Neural crest cell (in vitro differentiated cells): ENCODE results near the gene ZNF836. TPM values are rescaled to one million over a fixed set of nuclear protein-coding genes. Genes with fewer than 3 reads are reported as not detected.
A peak's percentile ranks its signal among the peaks of the same experiment; 100 is the strongest.
"Not testable (repeated sequence)": the region's sequence is repeated elsewhere in the genome, so short reads cannot be mapped to it uniquely, and the experiment has no call there.

Experiments
- DNase-seq: peaks from one replicate; pipeline ENCODE4 v3.0.0; 2021; ENCODE audit warnings: low read depth, mixed read lengths, low spot score
- H3K27ac Mint-ChIP-seq: one replicate; pipeline ENCODE4 v1.8.0; 2021; ENCODE audit warnings: mild to moderate bottlenecking, mixed read lengths; ENCODE audit not compliant: unreplicated experiment
- H3K27me3 Mint-ChIP-seq: 2 replicates; pipeline ENCODE4 v1.8.0; 2021; ENCODE audit warnings: low read depth, mild to moderate bottlenecking, mixed read lengths
- H3K36me3 Mint-ChIP-seq: 2 replicates; pipeline ENCODE4 v1.8.0; 2021; ENCODE audit warnings: low read depth, mild to moderate bottlenecking, mixed read lengths
- H3K4me1 Mint-ChIP-seq: 2 replicates; pipeline ENCODE4 v1.8.0; 2021; ENCODE audit warnings: mixed read lengths
- H3K4me3 Mint-ChIP-seq: one replicate; pipeline ENCODE4 v1.8.0; 2021; ENCODE audit warnings: mild to moderate bottlenecking, mixed read lengths
- H3K9me3 Mint-ChIP-seq: 2 replicates; pipeline ENCODE4 v1.8.0; 2021; ENCODE audit warnings: mixed read lengths
- total RNA-seq: library from RNA; stranded (reverse); gene quantifications from 2 replicates; pipeline ENCODE4 v1.2.1, GENCODE V29; 2021
- TF ChIP-seq, protein P1 (sequence below): fragments of 200-600 bp; sonication (generic); conservative IDR thresholded peaks from 2 replicates; pipeline ENCODE4 v1.5.0; 2021; ENCODE audit warnings: antibody characterized with exemption, mild to moderate bottlenecking

Gene ZNF836
- total RNA-seq, 1 donor from 2014 or later, result 11.6 TPM

DNA sequence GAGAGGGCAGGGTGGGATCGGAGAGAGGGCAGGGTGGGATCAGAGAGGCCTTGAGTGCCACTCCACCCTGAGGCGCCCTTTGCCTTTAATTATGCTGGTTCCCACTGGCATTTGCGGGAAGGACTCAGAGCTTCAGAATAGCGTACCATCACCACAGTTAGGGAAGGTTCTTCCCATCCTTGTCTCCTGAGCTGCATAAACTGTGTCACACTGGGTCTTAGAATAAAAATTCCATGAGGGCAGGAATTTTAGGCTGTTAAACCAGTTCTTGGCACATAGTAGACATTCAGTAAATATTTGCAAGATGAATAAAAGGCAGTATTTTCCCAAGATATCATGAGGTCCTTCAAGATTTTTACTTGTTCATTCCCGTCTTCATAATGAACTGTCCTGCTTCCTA is 42.8 kb upstream of the ZNF836 start:
- Mint-ChIP-seq H3K4me3 (no peak overlapping the region), H3K27me3 (no peaks in the 10 kb centered on the region), H3K4me1 (no peaks in the 10 kb centered on the region), H3K9me3 (no peaks in the 10 kb centered on the region), H3K27ac (no peak overlapping the region), H3K36me3 (peaks cover 25% of the 10 kb centered on the region)
- TF ChIP-seq, protein P1, sequence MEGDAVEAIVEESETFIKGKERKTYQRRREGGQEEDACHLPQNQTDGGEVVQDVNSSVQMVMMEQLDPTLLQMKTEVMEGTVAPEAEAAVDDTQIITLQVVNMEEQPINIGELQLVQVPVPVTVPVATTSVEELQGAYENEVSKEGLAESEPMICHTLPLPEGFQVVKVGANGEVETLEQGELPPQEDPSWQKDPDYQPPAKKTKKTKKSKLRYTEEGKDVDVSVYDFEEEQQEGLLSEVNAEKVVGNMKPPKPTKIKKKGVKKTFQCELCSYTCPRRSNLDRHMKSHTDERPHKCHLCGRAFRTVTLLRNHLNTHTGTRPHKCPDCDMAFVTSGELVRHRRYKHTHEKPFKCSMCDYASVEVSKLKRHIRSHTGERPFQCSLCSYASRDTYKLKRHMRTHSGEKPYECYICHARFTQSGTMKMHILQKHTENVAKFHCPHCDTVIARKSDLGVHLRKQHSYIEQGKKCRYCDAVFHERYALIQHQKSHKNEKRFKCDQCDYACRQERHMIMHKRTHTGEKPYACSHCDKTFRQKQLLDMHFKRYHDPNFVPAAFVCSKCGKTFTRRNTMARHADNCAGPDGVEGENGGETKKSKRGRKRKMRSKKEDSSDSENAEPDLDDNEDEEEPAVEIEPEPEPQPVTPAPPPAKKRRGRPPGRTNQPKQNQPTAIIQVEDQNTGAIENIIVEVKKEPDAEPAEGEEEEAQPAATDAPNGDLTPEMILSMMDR, result no peak
- DNase-seq, result no peak

DNA sequence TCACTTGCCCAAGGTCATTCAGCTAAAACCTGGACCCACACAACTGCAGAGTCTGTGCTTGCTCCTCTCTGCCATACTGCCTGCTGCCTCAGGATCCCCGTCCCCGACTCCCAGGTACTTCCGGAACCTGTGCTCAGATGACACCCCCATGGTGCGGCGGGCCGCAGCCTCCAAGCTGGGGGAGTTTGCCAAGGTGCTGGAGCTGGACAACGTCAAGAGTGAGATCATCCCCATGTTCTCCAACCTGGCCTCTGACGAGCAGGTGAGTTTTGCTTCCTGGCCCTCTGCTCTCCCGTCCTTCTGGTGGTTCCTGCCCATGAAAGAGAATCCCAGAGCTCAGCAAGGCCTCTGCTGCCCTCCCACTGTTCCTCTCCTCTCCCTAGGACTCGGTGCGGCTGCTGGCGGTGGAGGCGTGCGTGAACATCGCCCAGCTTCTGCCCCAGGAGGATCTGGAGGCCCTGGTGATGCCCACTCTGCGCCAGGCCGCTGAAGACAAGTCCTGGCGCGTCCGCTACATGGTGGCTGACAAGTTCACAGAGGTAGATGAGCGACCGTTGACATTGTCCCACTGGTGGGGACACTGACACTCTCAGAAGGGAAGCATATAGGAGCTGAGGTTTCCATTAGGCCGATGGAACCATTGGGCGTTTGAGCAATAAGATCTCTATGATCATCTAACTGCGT is 41.3 kb upstream of the ZNF836 start:
- TF ChIP-seq, protein P1, result no peak
- Mint-ChIP-seq H3K27ac (peak overlapping the region; percentile 91), H3K36me3 (peaks cover 21% of the 10 kb centered on the region), H3K27me3 (no peaks in the 10 kb centered on the region), H3K4me1 (no peaks in the 10 kb centered on the region), H3K9me3 (no peaks in the 10 kb centered on the region), H3K4me3 (no peak overlapping the region)
- DNase-seq, result no peak

DNA sequence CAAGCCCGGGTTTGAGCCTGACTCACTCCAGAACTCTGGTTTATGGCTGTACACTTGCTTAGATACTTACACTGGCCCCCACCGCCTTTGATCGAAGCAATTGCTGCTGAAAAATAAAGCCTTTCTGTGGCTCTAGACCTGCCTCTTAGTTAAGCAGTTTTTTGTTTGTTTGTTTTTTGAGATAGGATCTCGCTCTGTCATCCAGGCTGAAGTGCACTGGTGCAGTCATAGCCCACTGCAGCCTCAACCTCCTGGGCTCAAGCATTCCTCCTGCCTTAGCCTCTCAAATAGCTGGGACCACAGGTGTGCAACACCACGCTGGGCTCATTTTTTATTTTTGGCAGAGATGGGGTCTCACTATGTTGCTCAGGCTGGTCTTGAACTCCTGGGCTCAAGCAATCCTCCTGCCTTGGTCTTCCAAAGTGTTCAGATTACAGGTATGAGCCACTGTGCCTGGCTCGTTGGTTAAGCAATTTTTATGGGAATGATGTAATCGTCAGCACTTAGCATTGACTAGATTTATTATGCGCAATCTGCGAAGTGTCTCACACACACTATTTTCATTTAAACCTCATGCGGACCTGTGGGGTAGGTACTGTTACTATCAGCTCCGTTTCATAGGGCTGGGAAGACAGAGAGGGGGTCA is 40.6 kb upstream of the ZNF836 start:
- TF ChIP-seq, protein P1, result no peak
- Mint-ChIP-seq H3K36me3 (peaks cover 17% of the 10 kb centered on the region), H3K9me3 (no peaks in the 10 kb centered on the region), H3K4me3 (no peak overlapping the region), H3K27ac (no peak overlapping the region), H3K4me1 (no peaks in the 10 kb centered on the region), H3K27me3 (no peaks in the 10 kb centered on the region)
- DNase-seq, result no peak

DNA sequence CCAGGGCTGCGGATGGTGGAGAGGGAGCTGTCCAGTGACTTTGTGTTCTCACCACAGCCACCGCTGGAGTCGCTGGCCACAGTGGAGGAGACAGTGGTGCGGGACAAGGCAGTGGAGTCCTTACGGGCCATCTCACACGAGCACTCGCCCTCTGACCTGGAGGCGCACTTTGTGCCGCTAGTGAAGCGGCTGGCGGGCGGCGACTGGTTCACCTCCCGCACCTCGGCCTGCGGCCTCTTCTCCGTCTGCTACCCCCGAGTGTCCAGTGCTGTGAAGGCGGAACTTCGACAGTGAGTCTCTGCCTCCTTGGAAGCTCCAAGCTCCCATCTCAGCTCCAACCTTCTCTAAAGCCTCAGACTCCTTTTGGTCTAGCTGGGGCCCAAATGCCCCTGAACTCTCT is 39.8 kb upstream of the ZNF836 start:
- Mint-ChIP-seq H3K4me3 (no peak overlapping the region), H3K4me1 (no peaks in the 10 kb centered on the region), H3K27me3 (no peaks in the 10 kb centered on the region), H3K27ac (no peak overlapping the region), H3K36me3 (peaks cover 17% of the 10 kb centered on the region), H3K9me3 (no peaks in the 10 kb centered on the region)
- no peak for DNase-seq
- TF ChIP-seq, protein P1, result no peak

DNA sequence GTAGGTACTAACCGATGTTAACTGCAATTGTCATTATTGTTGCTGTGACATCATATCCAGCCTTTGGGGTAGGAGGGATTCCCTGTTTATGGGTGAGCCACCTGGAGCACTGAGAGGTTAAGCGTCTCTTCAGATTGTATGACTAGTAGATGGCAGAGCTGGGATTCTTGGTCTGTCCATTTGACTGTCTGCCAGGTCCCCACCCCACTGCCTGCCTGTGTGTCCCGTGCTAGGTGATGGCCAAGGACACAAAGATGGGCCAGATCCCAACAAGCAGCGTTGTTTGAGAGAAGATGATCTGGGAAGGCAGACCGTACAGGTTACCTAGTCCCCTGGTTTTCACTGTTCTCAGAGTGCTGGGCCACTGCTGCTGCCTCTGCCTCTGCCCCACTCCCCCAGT is 35.1 kb upstream of the ZNF836 start:
- no peak for DNase-seq
- Mint-ChIP-seq H3K36me3 (peaks cover 21% of the 10 kb centered on the region), H3K9me3 (no peaks in the 10 kb centered on the region), H3K4me1 (no peaks in the 10 kb centered on the region), H3K27me3 (no peaks in the 10 kb centered on the region), H3K27ac (no peak overlapping the region), H3K4me3 (no peak overlapping the region)
- TF ChIP-seq, protein P1, result no peak

DNA sequence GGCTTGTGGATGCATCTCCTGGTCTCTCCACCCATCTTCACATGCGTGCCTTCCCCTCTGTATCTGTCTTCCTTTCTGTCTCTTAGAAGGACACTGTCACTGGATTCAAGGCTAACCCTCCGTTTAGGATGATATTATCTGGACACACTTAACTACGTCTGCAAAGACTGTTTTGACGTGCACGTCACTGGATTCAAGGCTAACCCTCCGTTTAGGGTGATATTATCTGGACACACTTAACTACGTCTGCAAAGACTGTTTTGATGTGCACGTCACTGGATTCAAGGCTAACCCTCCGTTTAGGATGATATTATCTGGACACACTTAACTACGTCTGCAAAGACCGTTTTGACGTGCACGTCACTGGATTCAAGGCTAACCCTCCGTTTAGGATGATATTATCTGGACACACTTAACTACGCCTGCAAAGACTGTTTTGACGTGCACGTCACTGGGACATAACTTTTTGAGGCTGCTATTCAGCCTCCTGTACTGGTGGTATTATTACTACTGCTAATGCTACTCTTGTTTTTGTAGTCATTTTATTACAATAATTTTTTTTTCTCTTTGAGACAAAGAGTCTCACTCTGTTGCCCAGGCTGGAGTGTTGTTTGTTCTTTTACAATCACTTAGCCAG is 29.5 kb upstream of the ZNF836 start:
- not testable (repeated sequence) for H3K9me3 Mint-ChIP-seq, DNase-seq, H3K27me3 Mint-ChIP-seq, H3K4me3 Mint-ChIP-seq, H3K27ac Mint-ChIP-seq, H3K4me1 Mint-ChIP-seq
- peaks cover 15% of the 10 kb centered on the region for H3K36me3 Mint-ChIP-seq
